Stimulated activated CD4-positive, alpha-beta T cell treated with anti-CD3 and anti-CD28 coated beads, Interleukin-1b, Interleukin-23, amount 100 ng/mL, for 24 hours (primary cell): ENCODE data around the gene TRIM62.
A peak's percentile ranks its signal among the peaks of the same experiment; 100 is the strongest.

Experiments used
- DNase-seq, 4 experiments: peaks; one replicate each; pipeline ENCODE4 v3.0.0-alpha.2; 2020; ENCODE audit warnings: low read depth in 4 of 4, low spot score in 1 of 4

The TRIM62 gene

DNA sequence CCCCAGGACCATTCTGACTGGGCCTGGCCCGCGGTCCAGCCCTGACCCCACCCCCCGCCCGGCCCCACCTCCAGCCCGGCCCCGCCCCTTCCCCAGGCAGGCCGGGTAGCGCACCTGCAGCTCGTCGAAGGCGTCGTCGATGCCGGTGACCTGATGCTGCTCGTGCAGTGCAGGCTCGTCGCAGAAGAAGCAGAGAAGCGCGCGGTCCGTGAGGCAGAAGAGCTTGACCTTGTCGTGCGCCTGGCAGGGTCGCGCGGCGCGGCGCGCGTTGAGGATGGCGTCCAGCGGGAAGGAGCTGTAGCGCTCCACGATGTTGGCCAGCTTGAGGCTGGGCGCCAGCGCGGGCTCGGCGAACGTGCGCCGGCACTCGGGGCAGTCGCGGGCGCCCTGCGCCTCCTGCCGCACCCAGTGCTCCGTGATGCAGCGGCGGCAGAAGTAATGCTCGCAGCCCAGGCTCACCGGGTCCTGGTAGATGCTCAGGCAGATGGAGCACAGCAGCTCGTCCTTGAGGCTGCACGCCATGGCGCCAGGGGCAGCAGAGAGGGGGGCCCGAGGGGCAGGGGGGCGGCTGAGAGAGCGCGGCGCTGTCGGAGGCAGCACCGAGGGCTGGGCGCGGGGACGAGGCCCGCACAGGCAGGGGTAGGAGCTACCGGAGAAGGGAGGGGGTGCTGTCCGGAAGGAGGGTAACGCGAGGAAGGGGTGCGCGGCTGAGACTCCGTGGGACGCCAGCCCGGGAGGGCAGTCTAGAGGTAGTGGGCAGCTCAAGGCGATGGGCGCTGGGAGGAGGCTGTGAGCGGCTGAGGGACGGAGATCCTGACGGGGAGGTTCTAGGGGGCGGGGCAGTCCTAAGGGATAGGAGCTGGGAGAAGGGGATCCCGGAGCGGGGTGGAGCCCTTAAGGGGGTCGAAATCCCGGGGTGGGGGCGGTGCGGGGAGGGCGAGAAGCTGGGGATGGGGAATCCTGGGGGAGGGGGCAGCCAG, 642 bp downstream of the TRIM62 start:
- DNase-seq: peak in 3 of 4 experiments; percentile 7 to 63 (median 51)

DNA sequence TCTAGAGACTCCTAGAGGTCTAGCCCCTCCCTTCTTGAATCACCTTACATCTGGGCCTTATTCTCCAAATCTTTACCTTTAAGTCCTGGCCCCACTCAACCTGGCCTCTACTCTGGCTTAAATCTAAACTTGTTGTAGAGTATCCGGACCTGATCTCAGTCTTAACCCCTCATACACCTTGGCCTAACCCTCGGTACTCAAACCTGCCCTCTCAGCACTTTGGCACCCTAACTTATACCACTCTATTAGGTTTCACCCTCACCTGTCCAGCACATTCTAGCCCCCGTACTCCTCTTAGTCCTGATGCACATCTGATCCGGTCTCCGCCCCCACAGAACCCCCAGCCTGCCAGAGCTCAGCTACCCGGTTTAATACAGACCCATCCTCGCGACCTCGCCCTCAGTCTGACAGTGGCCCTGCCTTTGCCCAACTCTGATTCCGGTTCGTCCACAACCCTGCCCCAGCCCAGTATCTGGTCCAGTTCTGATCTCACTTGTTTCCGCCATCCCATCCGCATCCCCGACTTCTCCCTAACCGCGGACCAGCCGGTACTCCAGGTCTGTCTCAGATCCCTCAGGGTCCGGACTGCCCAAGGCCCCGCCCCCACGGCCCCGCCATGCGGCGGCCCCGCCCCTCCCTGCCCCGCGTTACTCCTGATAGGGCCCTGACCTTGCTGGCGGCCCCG, 1.5 kb downstream of the TRIM62 start:
- DNase-seq: peak in 2 of 4 experiments; percentile 47 to 79

DNA sequence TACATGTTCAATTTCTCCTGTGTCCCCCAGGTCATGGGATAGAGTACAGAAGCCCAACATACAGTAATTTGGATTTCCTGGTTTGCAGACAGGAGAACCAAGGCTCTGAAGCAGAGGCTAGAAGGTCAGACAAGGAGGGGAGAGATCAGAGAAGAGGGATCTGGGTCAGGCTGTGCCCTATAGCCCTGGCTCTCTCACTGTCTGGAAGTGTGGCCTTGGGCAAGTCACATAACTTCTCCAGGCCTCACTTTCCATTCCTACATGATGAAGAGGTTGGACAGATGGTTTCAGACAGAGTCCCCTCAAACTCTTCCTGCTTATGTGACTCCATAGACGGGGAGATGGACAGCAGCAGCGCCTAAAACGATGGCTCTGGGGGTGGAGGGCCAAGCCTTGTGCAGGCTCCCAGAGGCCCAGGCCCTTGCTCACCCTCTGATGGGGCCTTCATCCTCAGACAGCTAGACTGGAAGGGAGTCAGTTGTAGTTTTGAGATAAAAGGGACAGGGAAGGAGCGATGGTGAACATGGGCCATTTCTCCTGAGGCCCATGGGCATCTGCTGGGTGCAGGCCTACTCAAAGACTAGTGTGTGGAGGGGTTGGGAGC, 2.9 kb downstream of the TRIM62 start:
- no peak for DNase-seq

DNA sequence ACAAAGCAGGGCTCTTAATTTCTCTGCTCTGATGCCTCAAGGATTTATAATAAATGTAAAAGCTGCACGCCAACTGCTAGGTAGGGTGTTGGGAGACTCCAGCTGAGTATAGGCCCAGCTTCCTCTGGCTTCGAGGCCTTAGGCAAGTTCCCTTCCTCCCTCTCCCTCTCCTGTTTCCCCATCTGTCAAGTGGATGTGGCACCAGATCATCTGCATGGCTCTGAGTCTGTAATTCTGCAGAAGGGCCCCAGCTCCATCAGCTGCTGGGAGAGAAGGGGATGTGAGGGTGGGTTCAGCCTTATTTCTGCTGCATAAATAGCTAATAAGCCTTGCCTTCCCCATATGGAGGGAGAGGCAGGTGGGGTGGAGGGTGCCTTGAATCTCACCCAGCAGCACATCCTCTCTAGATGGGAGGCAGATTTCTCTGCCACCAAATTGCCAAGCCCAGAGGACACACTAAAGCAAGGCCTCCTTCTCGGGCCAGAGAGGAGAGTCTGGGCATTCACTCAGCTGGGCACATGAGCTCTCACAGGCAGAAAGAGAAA, 3.8 kb downstream of the TRIM62 start:
- DNase-seq: no peak

DNA sequence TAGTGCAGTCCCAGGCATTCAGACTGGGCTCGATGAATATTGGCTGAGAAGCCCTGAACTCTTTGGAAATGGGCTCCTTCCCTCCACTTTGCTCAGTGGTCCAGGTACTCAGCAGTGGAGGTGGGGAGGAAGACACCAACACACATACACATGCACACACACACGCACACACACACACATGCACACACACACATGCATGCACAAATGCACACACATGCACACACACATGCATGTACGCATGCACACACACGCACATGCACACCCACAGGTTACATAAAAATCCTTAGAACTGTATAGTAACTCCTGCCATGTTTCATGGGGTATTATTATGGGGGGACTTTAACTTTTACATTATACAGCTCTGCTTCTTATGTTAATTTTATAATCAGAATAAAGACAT, 5.0 kb downstream of the TRIM62 start:
- no peak for DNase-seq

DNA sequence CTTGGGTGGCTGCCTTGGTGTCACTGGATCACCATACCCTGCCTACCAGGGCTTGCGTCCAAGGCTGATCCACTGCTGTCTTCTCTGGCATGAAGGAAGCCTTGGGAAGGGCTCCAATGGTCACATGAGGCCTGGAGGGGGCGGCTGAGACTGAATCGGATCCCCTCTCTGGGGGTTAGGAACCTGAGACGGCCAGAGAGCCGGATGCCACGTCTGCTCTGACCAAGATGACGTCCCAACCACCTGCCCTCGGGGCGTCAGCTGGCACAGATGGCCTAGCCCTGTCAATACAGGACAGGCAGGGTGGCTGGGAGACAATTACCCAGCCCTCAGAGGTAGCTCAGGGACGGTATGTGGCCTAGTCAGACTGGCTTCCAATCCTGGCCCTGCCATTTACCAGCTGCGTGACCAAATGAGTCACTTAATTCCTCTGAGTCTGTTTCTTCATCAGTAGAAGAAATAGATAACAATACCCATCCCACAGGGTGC, 5.4 kb downstream of the TRIM62 start:
- DNase-seq: no peak

DNA sequence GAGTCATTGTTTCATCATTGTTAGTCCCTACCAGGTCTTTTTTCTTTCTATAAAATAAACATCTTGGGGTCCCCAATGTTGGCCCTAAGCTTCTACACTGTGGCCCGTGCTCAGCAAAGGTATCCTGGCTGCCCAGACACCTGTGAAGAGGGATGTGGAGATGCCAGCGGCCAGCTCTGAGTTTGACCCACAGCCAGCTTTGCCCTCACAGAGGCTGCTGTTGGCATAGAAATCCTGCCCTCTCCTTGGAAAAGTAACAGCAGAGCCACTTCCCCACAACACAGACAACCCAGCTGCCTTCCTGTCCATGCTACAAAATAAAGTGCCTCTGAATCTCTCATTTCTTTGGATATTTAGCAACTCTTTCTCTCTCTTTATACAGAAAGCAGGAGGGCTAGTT, 6.0 kb downstream of the TRIM62 start:
- DNase-seq: no peak

DNA sequence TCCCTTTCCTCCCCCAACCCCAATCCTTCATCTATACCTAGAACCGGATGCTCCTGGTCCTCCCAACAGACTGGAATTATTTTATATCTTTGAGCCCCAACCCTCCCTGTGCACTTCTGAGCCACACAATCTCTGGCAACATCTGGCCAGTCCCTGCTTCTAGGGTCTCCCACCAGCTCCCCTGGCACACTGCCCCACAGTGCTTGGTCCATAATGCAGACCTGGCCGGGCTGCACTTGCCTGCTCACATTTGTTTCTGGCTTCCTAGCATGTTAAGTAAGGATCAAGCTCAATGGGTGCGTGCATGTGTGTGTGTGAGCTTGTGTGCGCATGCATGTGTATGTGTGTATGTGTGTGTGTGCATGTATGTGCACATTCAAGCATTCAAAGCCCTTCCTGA, 8.8 kb downstream of the TRIM62 start:
- no peak for DNase-seq

DNA sequence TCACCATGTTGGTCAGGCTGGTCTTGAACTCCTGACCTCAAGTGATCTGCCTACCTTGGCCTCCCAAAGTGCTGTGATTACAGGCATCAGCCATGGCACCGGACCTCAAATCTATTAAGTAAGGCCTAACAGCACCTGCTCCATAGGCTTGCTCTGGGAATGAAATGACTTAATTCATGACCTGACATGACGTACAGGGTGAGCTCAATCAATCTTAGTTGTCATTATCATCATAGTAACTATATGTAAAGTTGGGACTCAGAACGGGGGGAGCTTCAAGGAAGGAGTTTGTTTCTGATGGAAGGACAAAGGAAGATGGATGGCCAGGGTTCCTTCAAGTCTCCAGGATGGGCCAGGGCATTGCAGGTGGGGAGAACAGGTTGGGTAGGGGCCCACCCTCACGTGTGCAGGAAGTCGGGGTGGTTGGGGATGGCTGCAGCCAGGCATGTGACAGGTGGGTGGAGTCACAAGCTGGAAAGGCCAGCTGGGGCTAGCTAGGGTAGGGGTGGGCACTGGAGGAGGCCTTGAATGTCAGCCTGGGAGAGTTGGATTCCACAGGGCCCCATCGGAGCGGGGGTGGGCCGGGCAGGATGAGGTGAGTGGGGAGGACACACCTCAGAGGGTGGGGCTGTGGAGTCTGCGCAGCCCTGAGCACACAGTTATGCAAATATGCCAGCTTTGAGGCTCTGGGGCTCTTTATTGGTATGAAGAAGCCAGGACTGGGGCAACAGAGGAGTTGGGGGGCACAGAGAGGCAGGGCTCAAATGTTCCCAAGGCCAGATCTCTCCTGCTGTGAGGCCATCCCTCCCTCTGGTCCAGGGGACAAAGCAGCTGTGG, 9.6 kb downstream of the TRIM62 start:
- no peak for DNase-seq

DNA sequence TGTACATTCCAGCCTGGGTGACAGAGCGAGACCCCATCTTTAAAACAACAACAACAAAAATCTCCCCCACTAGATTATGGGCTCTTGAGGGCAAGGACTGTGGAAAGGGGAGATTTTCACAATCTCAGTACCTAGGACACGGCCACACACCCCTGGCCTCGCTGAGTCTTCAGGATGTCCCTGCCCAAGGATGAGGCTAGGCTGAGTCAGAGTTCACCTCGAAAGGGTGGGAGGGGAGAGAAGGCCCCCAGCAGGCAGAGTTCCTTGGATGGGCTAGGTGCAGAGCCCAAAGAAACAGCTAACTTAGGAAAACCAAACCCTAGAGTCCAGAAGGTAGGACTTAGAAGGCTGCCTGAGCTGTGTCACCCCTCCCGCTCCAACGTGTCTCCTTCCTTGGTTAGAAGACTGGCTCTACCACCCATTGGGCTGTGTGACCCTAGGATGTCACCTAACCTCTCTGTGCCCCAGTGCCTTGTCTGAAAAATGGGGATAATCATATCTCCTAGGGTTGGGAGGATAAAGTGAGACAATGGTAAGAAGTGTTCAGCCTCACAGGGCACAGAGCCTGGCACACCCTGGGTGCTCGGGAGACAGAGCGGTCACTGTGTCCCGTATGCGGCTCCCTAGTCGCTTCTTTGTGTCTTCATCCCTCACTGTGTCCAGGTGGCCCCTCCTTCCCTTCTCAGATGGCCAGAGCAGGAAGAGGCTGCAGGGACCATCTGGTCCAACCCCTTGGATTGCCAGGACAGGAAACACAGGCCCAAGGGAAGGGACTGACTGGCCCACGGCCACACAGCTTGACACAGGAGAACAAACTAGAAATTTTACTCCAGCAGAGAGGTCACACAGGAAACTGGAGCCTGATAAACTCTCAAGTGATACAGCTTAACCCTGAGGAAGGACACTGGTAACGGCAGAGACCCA, 11.2 kb downstream of the TRIM62 start:
- DNase-seq: no peak

DNA sequence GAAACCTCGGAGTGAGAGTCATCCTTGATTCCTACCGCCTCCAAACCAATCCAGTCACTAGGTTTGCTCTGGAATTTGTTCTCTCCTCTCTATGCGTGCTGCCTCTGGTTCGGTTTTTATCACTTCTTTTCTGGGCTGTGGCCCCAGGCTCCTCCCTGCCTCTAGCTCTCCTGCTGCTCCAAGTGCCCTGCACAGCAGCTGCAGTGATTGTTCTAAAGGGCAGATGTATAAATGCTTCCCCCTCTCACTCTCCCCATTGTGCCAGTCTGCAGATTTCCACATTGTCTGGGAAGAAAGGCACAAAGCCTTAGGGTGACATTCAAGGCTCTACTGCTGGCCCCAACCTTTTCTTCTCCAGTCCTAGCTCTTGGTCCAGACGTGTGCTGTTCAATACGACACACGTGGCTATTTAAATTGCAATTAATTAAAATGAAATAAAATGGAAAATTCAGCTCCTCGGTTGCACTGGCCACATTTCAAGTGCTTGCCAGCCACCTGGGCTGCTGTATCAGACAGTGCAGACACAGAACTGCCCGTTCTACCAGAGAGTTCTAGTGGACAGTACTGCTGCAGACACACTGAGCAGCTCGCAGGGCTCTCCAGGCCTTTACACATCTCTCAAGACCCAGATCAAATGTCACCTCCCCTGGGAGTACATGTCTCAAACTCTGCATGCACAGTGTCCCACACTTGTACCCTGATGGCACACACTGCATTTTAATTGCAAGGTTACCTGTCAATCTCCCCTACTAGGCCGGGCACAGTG, 12.4 kb downstream of the TRIM62 start:
- DNase-seq: no peak

DNA sequence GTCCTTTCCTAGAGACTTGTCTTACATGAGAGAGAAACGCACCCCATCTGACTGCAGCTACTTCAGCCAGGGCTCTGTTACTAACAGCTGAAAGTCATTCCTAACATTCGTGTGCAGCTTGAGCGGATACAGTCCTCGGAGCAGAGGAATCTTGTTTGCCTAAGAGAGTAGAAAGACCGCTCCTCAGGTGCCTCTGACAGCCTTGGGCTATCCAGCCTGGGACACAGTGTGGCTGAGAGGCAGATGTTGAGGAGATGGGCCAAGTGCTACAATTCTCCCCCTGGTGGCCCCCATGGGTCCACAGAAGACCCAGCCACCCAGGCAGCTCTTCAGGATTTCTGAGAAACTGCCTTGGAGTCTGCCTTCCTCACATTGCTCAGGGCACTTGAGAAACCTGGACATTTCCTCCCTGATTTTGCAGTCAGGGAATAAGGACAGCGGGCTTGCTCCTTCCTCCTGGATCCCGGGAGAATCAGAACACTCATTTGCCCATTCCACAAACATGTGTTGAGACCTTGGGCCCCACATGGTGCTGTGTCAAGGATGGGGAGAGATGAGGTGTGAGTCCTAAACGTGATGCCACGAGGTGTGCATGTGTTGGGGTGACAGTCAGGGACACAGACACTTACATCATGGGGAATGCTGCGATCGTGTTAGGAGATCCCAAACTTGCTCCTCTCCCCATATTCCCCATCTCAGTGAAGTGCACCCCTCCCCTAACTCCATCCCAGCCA, 13.1 kb downstream of the TRIM62 start:
- no peak for DNase-seq

DNA sequence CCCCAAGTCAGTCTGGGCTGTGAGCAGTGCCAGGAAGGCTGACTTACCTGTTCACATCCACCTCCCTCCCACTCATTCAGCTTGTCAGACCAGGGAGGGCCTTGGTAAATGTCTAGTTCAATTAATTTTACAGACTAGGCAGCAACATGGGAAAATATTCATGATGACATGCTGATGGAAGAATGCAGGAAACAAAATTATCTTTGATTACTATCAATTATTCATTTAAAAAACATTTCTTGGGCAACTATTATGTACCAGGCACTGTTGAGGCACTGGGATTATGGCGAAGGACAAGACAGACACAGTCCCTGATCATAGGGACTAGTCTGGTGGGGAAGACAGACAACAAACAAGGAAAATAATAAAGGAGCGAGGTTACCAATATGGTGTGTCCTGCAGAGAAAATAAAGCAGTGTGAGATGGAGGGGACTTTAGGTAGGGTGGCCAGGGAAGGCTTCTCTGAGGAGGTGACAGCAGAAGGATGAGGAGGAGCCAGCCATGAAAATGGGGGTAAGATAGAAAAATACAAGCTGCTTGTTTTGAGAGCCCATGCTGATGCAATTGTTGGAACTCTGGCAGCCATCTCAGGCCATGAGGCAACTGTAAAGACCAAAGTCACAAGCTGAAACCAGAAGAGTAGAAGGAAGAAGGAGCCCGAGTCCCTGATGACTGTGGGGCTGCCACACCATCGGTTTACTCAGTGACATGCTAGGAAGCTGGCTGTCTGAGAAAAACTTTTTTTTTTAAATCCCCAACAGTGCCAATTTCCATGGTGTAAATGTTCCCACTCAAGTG, 14.0 kb downstream of the TRIM62 start:
- no peak for DNase-seq

DNA sequence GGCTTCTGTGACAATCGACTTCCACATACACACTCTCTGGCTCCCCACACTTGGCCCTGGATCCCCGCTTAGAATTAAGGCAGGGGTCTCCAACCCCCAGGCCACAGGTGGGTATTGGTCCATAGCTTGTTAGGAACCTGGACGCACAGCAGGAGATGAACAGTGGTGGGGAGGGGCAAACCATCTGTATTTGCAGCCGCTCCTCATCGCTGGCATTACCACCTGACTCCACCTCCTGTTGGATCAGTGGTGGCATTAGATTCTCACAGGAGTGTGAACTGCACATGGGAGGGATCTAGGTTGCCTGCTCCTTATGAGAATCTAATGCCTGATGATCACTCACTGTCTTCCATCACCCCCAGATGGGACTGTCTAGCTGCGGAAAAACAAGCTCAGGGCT, 16.0 kb downstream of the TRIM62 start:
- no peak for DNase-seq

DNA sequence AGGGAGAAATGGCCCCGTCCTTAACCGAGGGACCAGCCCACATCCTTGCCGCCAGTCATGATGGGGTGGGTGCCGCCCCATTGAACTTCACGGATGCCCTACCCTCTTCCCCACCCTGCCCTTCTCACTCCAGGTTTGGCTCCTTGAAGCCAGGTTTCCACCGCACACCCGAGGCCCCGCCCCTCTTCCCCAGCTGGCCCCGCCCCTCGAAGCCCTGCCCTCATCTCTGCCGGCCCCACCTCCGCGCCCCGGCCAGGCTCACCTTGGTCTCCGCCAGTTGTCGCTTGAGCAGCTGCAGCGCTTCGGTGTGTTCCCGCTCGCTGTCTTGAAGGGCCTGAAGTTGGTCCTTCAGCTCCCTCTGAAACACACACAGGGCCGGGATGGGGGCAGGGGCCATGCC, 16.6 kb downstream of the TRIM62 start:
- no peak for DNase-seq

DNA sequence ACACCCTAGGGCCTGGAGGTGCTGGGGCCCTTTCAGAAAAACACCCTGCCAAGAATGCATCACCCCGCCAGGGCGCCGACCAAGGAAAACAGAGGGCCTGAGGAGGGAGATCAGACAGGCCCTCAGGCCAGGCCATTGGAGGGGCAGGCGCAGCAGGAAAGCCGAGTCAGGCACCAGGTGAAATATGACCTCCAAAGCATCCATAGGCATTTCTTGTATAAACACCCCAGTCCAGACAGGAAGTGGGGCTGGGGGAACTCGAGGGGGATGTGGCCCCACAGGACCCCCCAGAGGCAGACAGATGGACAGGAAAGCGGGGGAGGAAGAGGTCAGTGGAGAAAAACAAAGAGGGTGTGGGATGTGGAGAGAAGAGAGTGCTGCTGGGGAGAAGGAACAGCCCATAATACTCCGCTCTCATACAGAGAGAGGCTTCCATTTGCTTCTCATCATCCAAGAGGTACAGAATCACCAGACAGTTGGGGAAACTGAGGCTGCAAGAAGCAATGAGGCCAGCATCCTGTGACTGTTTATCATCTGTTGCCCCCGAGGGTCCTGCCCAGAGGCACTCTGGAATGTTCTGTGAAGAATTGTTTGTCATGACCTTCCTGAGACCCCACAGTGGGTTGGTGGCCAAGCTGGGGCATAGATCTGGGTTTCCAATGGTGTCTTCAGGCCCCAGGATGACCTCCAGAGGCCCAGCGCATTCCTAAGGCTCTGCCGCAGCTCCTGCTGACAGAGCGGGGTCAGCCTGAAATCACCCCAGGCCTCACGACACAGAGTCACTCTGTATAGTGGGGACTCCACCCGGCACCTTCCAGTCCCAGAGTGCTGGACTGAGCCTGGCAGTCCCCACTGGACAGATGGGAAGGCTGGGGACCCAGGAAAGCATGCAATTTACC, 18.0 kb downstream of the TRIM62 start:
- no peak for DNase-seq
